Prostate gland (tissue), 2 donors: Measurements from ENCODE around the gene LRRTM4. TPM values are rescaled to one million over a fixed set of nuclear protein-coding genes. Genes with fewer than 3 reads are reported as not detected.

Source experiments
- DNase-seq: peaks from one replicate; pipeline ENCODE4 v3.0.0-alpha.2; 2019; ENCODE audit warnings: low spot score
- H3K27ac ChIP-seq, 2 donors: fragments of 200-600 bp; sonication (generic); 2 replicates each; pipeline ENCODE4 v1.5.1; 2017 to 2019
- H3K27me3 ChIP-seq: fragments of 200-600 bp; sonication (generic); replicated peaks from 2 replicates; pipeline ENCODE4 v1.5.1; 2019; ENCODE audit not compliant: insufficient read depth
- H3K36me3 ChIP-seq, 2 donors: fragments of 200-600 bp; sonication (generic); 1 replicate in 1 of 2; 2 replicates in 1 of 2; pipeline versions ENCODE4 v1.5.1 to v1.8.1; 2017 to 2019
- H3K4me1 ChIP-seq: fragments of 200-600 bp; sonication (generic); replicated peaks from 2 replicates; pipeline ENCODE4 v1.5.1; 2019
- H3K4me3 ChIP-seq, 2 donors: fragments of 200-600 bp; sonication (generic); 2 replicates each; pipeline ENCODE4 v1.5.1; 2017 to 2019
- H3K9me3 ChIP-seq: fragments of 200-600 bp; sonication (generic); 2 replicates; pipeline ENCODE4 v1.5.1; 2017
- CTCF ChIP-seq, 4 experiments: fragments of 200-600 bp in 2 of 4; fragments of 450-650 bp in 2 of 4; sonication (generic) in 2 of 4; IDR thresholded peaks; 1 replicate in 3 of 4; 2 replicates in 1 of 4; pipeline ENCODE4 v1.5.1; 2016 to 2019; ENCODE audit warnings: antibody characterized with exemption in 4 of 4, mild to moderate bottlenecking in 2 of 4, moderate library complexity in 2 of 4
- POLR2A ChIP-seq: fragments of 450-650 bp; IDR thresholded peaks from one replicate; pipeline ENCODE4 v1.6.1; 2016; ENCODE audit warnings: antibody characterized with exemption, mild to moderate bottlenecking
- POLR2AphosphoS5 ChIP-seq: sonication (generic); formaldehyde crosslinking; IDR thresholded peaks from one replicate; pipeline ENCODE4 v1.6.1; 2017; ENCODE audit warnings: antibody characterized with exemption
- WGBS: methylation state at CpG from one replicate; pipeline ENCODE4 v1.1.5; 2018; 5-methylcytosine and 5-hydroxymethylcytosine counted together
- intact Hi-C: fragments of 100-400 bp; cut with DNase I; formaldehyde crosslinking; loops from one replicate; pipeline ENCODE4 v1.14.2; 2022
- total RNA-seq, 2 donors: library from RNA; depleted of rRNA; stranded (reverse); fragments of >200 nt; gene quantifications; one replicate each; pipeline ENCODE4 v1.1.0, GENCODE V29; 2016

The LRRTM4 gene
- total RNA-seq, 2 donors from 2014 or later = 0.09 to 6.2 TPM

GRCh38 chr2:77458216-77458615 lies 64.0 kb downstream of the LRRTM4 start:
- intact Hi-C loops = no loop called here
- no peak for TF ChIP-seq POLR2A
- no peak for TF ChIP-seq POLR2AphosphoS5
- no peak for TF ChIP-seq CTCF (IDR thresholded peaks at IDR 0.05)
- no peaks in the 10 kb centered on the region for H3K36me3 ChIP-seq
- H3K27ac ChIP-seq = no peak overlapping the region
- no peaks in the 10 kb centered on the region for H3K4me1 ChIP-seq
- no peaks in the 10 kb centered on the region for H3K9me3 ChIP-seq
- WGBS = 37% methylated on average over 3 of the region's 3 CpGs
- DNase-seq = no peak
- no peaks in the 10 kb centered on the region for H3K27me3 ChIP-seq
- no peak overlapping the region for H3K4me3 ChIP-seq

GRCh38 chr2:77457665-77458064 lies 64.5 kb downstream of the LRRTM4 start:
- Histone ChIP-seq H3K27me3 (no peaks in the 10 kb centered on the region), H3K9me3 (no peaks in the 10 kb centered on the region), H3K4me3 (no peak overlapping the region), H3K4me1 (no peaks in the 10 kb centered on the region), H3K36me3 (no peaks in the 10 kb centered on the region), H3K27ac (no peak overlapping the region)
- WGBS = 43% methylated on average over 1 of the region's 1 CpG
- TF ChIP-seq CTCF (IDR thresholded peaks at IDR 0.05) (no peak), POLR2A (no peak), POLR2AphosphoS5 (no peak)
- intact Hi-C loops = no loop called here
- DNase-seq = no peak

GRCh38 chr2:77443076-77443475 lies 79.1 kb downstream of the LRRTM4 start:
- intact Hi-C loops = no loop called here
- Histone ChIP-seq H3K9me3 (no peaks in the 10 kb centered on the region), H3K27me3 (no peaks in the 10 kb centered on the region), H3K4me3 (no peak overlapping the region), H3K27ac (no peak overlapping the region), H3K36me3 (no peaks in the 10 kb centered on the region), H3K4me1 (no peaks in the 10 kb centered on the region)
- WGBS = 78% methylated on average over 5 of the region's 5 CpGs
- TF ChIP-seq POLR2AphosphoS5 = no peak
- no peak for TF ChIP-seq CTCF (IDR thresholded peaks at IDR 0.05)
- TF ChIP-seq POLR2A = no peak
- DNase-seq = no peak

- no peak for TF ChIP-seq CTCF (IDR thresholded peaks at IDR 0.05)
- TF ChIP-seq POLR2A = no peak
- no peak for TF ChIP-seq POLR2AphosphoS5
- H3K9me3 ChIP-seq = no peaks in the 10 kb centered on the region
- H3K36me3 ChIP-seq = no peaks in the 10 kb centered on the region
- H3K27ac ChIP-seq = no peak overlapping the region
- H3K27me3 ChIP-seq = no peaks in the 10 kb centered on the region
- DNase-seq = no peak
- no peaks in the 10 kb centered on the region for H3K4me1 ChIP-seq
- H3K4me3 ChIP-seq = no peak overlapping the region
- intact Hi-C loops = no loop called here
Measured at GRCh38 chr2:77434880-77435279, 87.3 kb downstream of the LRRTM4 start.

- no peaks in the 10 kb centered on the region for H3K4me1 ChIP-seq
- intact Hi-C loops = no loop called here
- 74% methylated on average over 4 of the region's 4 CpGs for WGBS
- no peaks in the 10 kb centered on the region for H3K9me3 ChIP-seq
- no peak overlapping the region for H3K4me3 ChIP-seq
- DNase-seq = no peak
- TF ChIP-seq POLR2A (no peak), CTCF (IDR thresholded peaks at IDR 0.05) (no peak), POLR2AphosphoS5 (no peak)
- H3K27ac ChIP-seq = no peak overlapping the region
- no peaks in the 10 kb centered on the region for H3K36me3 ChIP-seq
- H3K27me3 ChIP-seq = no peaks in the 10 kb centered on the region
Measured at GRCh38 chr2:77428946-77429345, 93.2 kb downstream of the LRRTM4 start.
